ENCODE measurements around the gene JUNB. TPM values are rescaled to one million over a fixed set of nuclear protein-coding genes. Genes with fewer than 3 reads are reported as not detected.
A peak's percentile ranks its signal among the peaks of the same experiment; 100 is the strongest.

JUNB gene
- polyA plus RNA-seq, 2 of the 4 experiments (the other 2 are of a cell fraction) = 55.6 to 94.7 TPM

DNA sequence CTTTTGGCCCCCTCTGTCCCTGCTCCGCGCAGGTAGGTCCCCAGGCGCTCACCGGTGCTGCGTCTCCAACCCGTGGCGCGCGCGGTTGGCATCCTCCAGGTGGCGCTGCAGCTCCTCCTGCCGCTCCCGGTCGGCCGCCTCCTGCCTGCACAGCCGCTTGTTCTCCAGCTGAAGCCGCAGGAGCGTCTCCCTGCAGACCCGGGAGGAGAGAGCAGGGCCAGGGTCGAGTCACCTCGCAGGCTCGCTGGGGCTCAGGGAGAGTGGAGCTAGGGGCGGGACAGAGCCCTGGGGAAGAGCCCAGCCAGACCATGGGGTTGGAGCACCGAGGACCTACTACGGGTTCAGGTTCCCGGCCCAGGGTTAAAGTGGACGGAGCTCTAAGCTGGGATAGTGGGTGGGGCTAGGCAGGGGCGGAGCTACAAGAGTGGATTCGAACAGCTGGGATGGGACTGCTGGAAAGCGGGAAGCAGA is 25.2 kb upstream of the JUNB start:
- TF ChIP-seq POLR2A (IDR thresholded peaks at IDR 0.05; ENCODE audit: low read length) = peak; percentile 23; the same call in 1 of the 2 replicates
- TF ChIP-seq, protein P1, sequence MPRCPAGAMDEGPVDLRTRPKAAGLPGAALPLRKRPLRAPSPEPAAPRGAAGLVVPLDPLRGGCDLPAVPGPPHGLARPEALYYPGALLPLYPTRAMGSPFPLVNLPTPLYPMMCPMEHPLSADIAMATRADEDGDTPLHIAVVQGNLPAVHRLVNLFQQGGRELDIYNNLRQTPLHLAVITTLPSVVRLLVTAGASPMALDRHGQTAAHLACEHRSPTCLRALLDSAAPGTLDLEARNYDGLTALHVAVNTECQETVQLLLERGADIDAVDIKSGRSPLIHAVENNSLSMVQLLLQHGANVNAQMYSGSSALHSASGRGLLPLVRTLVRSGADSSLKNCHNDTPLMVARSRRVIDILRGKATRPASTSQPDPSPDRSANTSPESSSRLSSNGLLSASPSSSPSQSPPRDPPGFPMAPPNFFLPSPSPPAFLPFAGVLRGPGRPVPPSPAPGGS (IDR thresholded peaks at IDR 0.05) = no peak
- TF ChIP-seq KDM1A (IDR thresholded peaks at IDR 0.05; ENCODE audit: low read depth) = no peak
- TF ChIP-seq RNF2 (IDR thresholded peaks at IDR 0.05; ENCODE audit: borderline replicate concordance, low read depth) = no peak
- no peak for TF ChIP-seq CBX2 (IDR thresholded peaks at IDR 0.05; ENCODE audit: borderline replicate concordance, low read depth)
- TF ChIP-seq MAFK (IDR thresholded peaks at IDR 0.05; ENCODE audit: partially characterized antibody) = no peak
- TF ChIP-seq RAD21 (conservative IDR thresholded peaks at IDR 0.05 in 1 of 2, IDR thresholded peaks at IDR 0.05 in 1 of 2) = peak; percentile 69 to 80
- TF ChIP-seq ZFP36 (IDR thresholded peaks at IDR 0.05; ENCODE audit: borderline replicate concordance, partially characterized antibody) = no peak
- TF ChIP-seq HOXB5 (CRISPR knock-in tag; IDR thresholded peaks at IDR 0.05) = no peak
- no peak for TF ChIP-seq EHF (CRISPR knock-in tag; IDR thresholded peaks at IDR 0.05)
- TF ChIP-seq TP53 (CRISPR knock-in tag; IDR thresholded peaks at IDR 0.05) = no peak
- no peak for TF ChIP-seq KDM5A (IDR thresholded peaks at IDR 0.05)
- no peak for TF ChIP-seq SREBF2 (IDR thresholded peaks at IDR 0.05)
- no peak for TF ChIP-seq ZSCAN20 (CRISPR knock-in tag; IDR thresholded peaks at IDR 0.05)
- 0 out of 2 replicates have a peak, but pooled peaks have one; percentile 31 for TF ChIP-seq MAX (IDR thresholded peaks at IDR 0.05)
- no peak for TF ChIP-seq JUNB (IDR thresholded peaks at IDR 0.05)
- TF ChIP-seq PBX3 (IDR thresholded peaks at IDR 0.05) = no peak
- peak; percentile 78 for TF ChIP-seq CTCF (IDR thresholded peaks at IDR 0.05)
- TF ChIP-seq SMC3 (IDR thresholded peaks at IDR 0.05) = peak; percentile 85
- TF ChIP-seq HOXA7 (CRISPR knock-in tag; IDR thresholded peaks at IDR 0.05) = no peak
- TF ChIP-seq GATA3 (IDR thresholded peaks at IDR 0.05; ENCODE audit: borderline replicate concordance) = no peak
- TF ChIP-seq HOXB13 (CRISPR knock-in tag; IDR thresholded peaks at IDR 0.05; ENCODE audit: low read depth) = no peak
- TF ChIP-seq EP300 (IDR thresholded peaks at IDR 0.05) = no peak
- TF ChIP-seq CHD2 (IDR thresholded peaks at IDR 0.05; ENCODE audit: low read length, partially characterized antibody) = no peak
- no peak for TF ChIP-seq REST (IDR thresholded peaks at IDR 0.05)
- TF ChIP-seq POLR2AphosphoS2 (conservative IDR thresholded peaks at IDR 0.05; ENCODE audit: low read length) = no peak
- TF ChIP-seq PHF8 (IDR thresholded peaks at IDR 0.05; ENCODE audit: borderline replicate concordance, low read depth) = no peak
- TF ChIP-seq ATOH8 (CRISPR knock-in tag; IDR thresholded peaks at IDR 0.05; ENCODE audit: low read depth) = no peak
- TF ChIP-seq JUN (IDR thresholded peaks at IDR 0.05) = peak in 1 of 2 experiments; percentile 26; a peak in 1 of 5 replicates
- TF ChIP-seq FOXS1 (CRISPR knock-in tag; IDR thresholded peaks at IDR 0.05) = no peak
- TF ChIP-seq USF2 (IDR thresholded peaks at IDR 0.05) = no peak
- no peak for TF ChIP-seq MAZ (IDR thresholded peaks at IDR 0.05; ENCODE audit: borderline replicate concordance, low read depth, low read length)
- no peak for TF ChIP-seq CEBPB (IDR thresholded peaks at IDR 0.05)
- no peaks in the 10 kb centered on the region for H3K9me3 ChIP-seq
- peak overlapping the region; percentile 58 for H3K4me2 ChIP-seq
- peak overlapping the region; percentile 48 to 87; a peak in 5 of 6 replicates for H3K27ac ChIP-seq
- ATAC-seq (peak; percentile 97), DNase-seq (ENCODE audit: low read depth in 1 of 2, low spot score in 1 of 2) (peak; percentile 82 to 84), FAIRE-seq (no peak)
- 1% methylated on average over 11 of the region's 30 CpGs for WGBS (ENCODE audit: missing lambda C conversion rate)
- no peaks in the 10 kb centered on the region for H3K4me1 ChIP-seq
- CTCF ChIA-PET = interaction anchor here (0.6 to 38.2 kb wide), 32 partner anchors 3 to 328 kb away, joined by 3 to 901 read pairs (median 4); partner anchors contain the start of genes BEST2, DNASE2, GET3 and HOOK2
- peak overlapping the region; percentile 40 for H3K4me3 ChIP-seq
- POLR2A ChIA-PET = interaction anchor here (1.0 to 2.1 kb wide), 6 partner anchors 23 to 37 kb away, joined by 3 to 32 read pairs (median 3); partner anchors contain the start of genes GET3 and JUNB

Data from A549 (cell line).